MM.1S (cell line): Measurements from ENCODE around the gene MAP3K2.

Source experiments
- DNase-seq: peaks from one replicate; pipeline ENCODE4 v3.0.0-alpha.2; 2015
- H2AFZ ChIP-seq: fragments of 300-600 bp; sonication (generic); 2 replicates; pipeline ENCODE4 v1.6.0; 2016; ENCODE audit warnings: antibody characterized with exemption, low read length
- H3F3A ChIP-seq: fragments of 300-600 bp; sonication (generic); 2 replicates; pipeline ENCODE4 v1.6.1; 2016; ENCODE audit warnings: mild to moderate bottlenecking, antibody characterized with exemption, low read length, moderate library complexity, mixed read lengths; ENCODE audit not compliant: insufficient read depth
- H3K27ac ChIP-seq: fragments of 300-600 bp; sonication (generic); 2 replicates; pipeline ENCODE4 v1.5.1; 2016; ENCODE audit warnings: mild to moderate bottlenecking, low read length
- H3K27me3 ChIP-seq: fragments of 300-600 bp; sonication (generic); replicated peaks from 2 replicates; pipeline ENCODE4 v1.6.0; 2016; ENCODE audit warnings: low read length; ENCODE audit not compliant: insufficient read depth
- H3K36me3 ChIP-seq: fragments of 300-600 bp; sonication (generic); replicated peaks from 2 replicates; pipeline ENCODE4 v1.6.1; 2016; ENCODE audit warnings: mild to moderate bottlenecking, low read length, mixed read lengths; ENCODE audit not compliant: insufficient read depth
- H3K4me1 ChIP-seq: fragments of 300-600 bp; sonication (generic); 2 replicates; pipeline ENCODE4 v1.6.1; 2016; ENCODE audit warnings: low read length, mixed read lengths
- H3K4me2 ChIP-seq: fragments of 300-600 bp; sonication (generic); 2 replicates; pipeline ENCODE4 v1.6.0; 2016; ENCODE audit warnings: low read depth, low read length
- H3K4me3 ChIP-seq: fragments of 300-600 bp; sonication (generic); 2 replicates; pipeline ENCODE4 v1.5.1; 2016; ENCODE audit warnings: low read length, mixed read lengths
- H3K79me2 ChIP-seq: fragments of 300-600 bp; sonication (generic); 2 replicates; pipeline ENCODE4 v1.6.1; 2016; ENCODE audit warnings: mixed run types, low read length, mixed read lengths
- H3K9ac ChIP-seq: fragments of 300-600 bp; sonication (generic); 2 replicates; pipeline ENCODE4 v1.6.1; 2016; ENCODE audit warnings: low read length, mixed read lengths
- H3K9me2 ChIP-seq: fragments of 300-600 bp; sonication (generic); replicated peaks from 2 replicates; pipeline ENCODE4 v1.6.1; 2016; ENCODE audit warnings: mild to moderate bottlenecking, low read length, mixed read lengths; ENCODE audit not compliant: insufficient read depth
- H3K9me3 ChIP-seq: fragments of 300-600 bp; sonication (generic); replicated peaks from 2 replicates; pipeline ENCODE4 v1.6.1; 2016; ENCODE audit warnings: mild to moderate bottlenecking, low read length, mixed read lengths; ENCODE audit not compliant: insufficient read depth
- H4K20me1 ChIP-seq: fragments of 300-600 bp; sonication (generic); 2 replicates; pipeline ENCODE4 v1.6.1; 2016; ENCODE audit warnings: mild to moderate bottlenecking, low read length, moderate library complexity, mixed read lengths; ENCODE audit not compliant: insufficient read depth
- EZH2 ChIP-seq: fragments of 300-600 bp; sonication (generic); optimal IDR thresholded peaks from 2 replicates; pipeline ENCODE3; 2017; ENCODE audit warnings: low read depth, mild to moderate bottlenecking, antibody characterized with exemption, low read length, mixed read lengths
- EZH2phosphoT487 ChIP-seq: fragments of 300-600 bp; sonication (generic); IDR thresholded peaks from 2 replicates; pipeline ENCODE4 v1.6.1; 2018; ENCODE audit warnings: antibody characterized with exemption, low read length
- TF ChIP-seq, protein P1 (sequence below): fragments of 300-600 bp; sonication (generic); IDR thresholded peaks from 2 replicates; pipeline ENCODE4 v1.5.1; 2016; ENCODE audit warnings: antibody characterized with exemption, low read length, mixed read lengths

The MAP3K2 gene

DNA sequence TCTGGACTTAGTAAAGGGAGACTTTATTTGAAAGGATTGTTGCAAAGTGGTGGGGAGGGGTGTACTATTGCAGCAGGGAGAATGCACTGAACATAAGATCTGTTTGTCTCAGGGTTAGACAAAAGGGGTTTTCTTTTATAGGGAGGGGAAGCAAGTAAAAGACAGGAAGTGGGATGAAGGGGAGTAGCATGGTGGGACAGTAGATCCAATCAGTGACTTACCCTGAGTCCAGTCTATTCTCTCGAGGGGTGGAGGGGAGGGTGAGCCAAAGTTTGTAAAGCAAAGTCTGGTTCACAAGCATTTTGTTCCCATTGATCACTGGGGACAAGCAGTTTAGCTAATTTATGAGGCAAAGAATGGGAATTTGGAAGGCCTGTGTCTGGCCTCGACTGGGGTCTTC lies 132.6 kb downstream of the MAP3K2 start:
- DNase-seq, result no peak
- Histone ChIP-seq H3K9ac (no peak overlapping the region), H3K27ac (no peak overlapping the region), H2AFZ (no peak overlapping the region), H3K4me2 (no peak overlapping the region), H3F3A (no peaks in the 10 kb centered on the region), H3K9me2 (no peaks in the 10 kb centered on the region), H3K9me3 (no peaks in the 10 kb centered on the region), H3K36me3 (no peaks in the 10 kb centered on the region; the same call in 1 of the 2 replicates), H3K4me1 (no peaks in the 10 kb centered on the region), H3K79me2 (no peaks in the 10 kb centered on the region), H4K20me1 (no peaks in the 10 kb centered on the region), H3K27me3 (no peaks in the 10 kb centered on the region), H3K4me3 (no peak overlapping the region)
- TF ChIP-seq EZH2phosphoT487, result no peak
- TF ChIP-seq EZH2, result no peak
- TF ChIP-seq, protein P1, sequence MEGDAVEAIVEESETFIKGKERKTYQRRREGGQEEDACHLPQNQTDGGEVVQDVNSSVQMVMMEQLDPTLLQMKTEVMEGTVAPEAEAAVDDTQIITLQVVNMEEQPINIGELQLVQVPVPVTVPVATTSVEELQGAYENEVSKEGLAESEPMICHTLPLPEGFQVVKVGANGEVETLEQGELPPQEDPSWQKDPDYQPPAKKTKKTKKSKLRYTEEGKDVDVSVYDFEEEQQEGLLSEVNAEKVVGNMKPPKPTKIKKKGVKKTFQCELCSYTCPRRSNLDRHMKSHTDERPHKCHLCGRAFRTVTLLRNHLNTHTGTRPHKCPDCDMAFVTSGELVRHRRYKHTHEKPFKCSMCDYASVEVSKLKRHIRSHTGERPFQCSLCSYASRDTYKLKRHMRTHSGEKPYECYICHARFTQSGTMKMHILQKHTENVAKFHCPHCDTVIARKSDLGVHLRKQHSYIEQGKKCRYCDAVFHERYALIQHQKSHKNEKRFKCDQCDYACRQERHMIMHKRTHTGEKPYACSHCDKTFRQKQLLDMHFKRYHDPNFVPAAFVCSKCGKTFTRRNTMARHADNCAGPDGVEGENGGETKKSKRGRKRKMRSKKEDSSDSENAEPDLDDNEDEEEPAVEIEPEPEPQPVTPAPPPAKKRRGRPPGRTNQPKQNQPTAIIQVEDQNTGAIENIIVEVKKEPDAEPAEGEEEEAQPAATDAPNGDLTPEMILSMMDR, result no peak

DNA sequence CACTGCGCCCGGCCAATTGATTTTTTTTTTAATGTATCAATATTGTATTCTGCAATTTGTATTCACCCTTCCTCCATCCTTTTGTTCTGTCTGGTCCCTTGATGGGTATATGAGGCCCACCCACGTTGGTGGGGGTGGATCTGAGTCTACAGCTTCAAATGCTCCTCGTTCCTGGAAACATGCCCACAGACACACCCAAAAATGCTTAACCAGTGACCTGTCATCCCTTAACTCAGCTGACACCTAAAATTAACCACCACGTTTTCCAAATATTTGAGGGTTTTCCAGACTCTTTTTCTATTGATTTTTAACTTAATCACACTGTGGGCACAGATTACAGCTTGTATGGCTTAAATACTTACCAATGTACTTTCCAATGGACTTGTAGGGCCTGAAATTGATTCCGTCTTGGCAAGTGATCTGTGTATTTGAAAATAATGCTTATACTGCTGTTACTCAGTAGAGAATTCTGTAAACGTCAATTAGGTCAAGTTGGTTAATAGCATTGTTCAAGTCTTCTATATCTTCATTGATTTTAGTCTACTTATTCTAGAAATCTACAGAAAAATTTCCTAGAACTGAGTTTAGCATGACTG lies 133.3 kb downstream of the MAP3K2 start:
- no peak for DNase-seq
- no peak overlapping the region for H3K4me2 ChIP-seq
- no peak overlapping the region for H2AFZ ChIP-seq
- no peaks in the 10 kb centered on the region; the same call in 1 of the 2 replicates for H3K36me3 ChIP-seq
- no peak overlapping the region for H3K9ac ChIP-seq
- no peaks in the 10 kb centered on the region for H3K4me1 ChIP-seq
- H3K9me2 ChIP-seq, result no peaks in the 10 kb centered on the region
- H3K4me3 ChIP-seq, result no peak overlapping the region
- H3K27me3 ChIP-seq, result no peaks in the 10 kb centered on the region
- no peaks in the 10 kb centered on the region for H3F3A ChIP-seq
- H4K20me1 ChIP-seq, result no peaks in the 10 kb centered on the region
- H3K79me2 ChIP-seq, result no peaks in the 10 kb centered on the region
- TF ChIP-seq EZH2phosphoT487 (no peak), EZH2 (no peak)
- TF ChIP-seq, protein P1, result no peak
- H3K27ac ChIP-seq, result no peak overlapping the region
- H3K9me3 ChIP-seq, result no peaks in the 10 kb centered on the region
